CD4-positive, alpha-beta T cell treated with Interleukin-15 for 4 hours (primary cell): ENCODE data around the gene PLEKHN1.

Experiments used
- DNase-seq: peaks from one replicate; pipeline ENCODE4 v3.0.0-alpha.2; 2020; ENCODE audit warnings: low spot score

PLEKHN1 gene

GRCh38 chr1:929712-930632 lies 36.3 kb upstream of the PLEKHN1 start:
- no peak for DNase-seq

- DNase-seq = no peak
These were observed 35.6 kb upstream of the PLEKHN1 start for GRCh38 chr1:930633-931138.

GRCh38 chr1:931380-932172 lies 34.7 kb upstream of the PLEKHN1 start:
- no peak for DNase-seq

GRCh38 chr1:932173-932510 lies 34.1 kb upstream of the PLEKHN1 start:
- no peak for DNase-seq

GRCh38 chr1:932776-933602 lies 33.3 kb upstream of the PLEKHN1 start:
- no peak for DNase-seq

- no peak for DNase-seq
These were observed 32.7 kb upstream of the PLEKHN1 start for GRCh38 chr1:933603-933940.

- DNase-seq = no peak
These were observed 31.1 kb upstream of the PLEKHN1 start for GRCh38 chr1:934991-935750.

GRCh38 chr1:935751-936231 lies 30.5 kb upstream of the PLEKHN1 start:
- no peak for DNase-seq

GRCh38 chr1:936348-937264 lies 29.7 kb upstream of the PLEKHN1 start:
- DNase-seq = no peak

- DNase-seq = no peak
These were observed 28.8 kb upstream of the PLEKHN1 start for GRCh38 chr1:937521-937920.

GRCh38 chr1:938088-938683 lies 28.1 kb upstream of the PLEKHN1 start:
- DNase-seq = no peak

- no peak for DNase-seq
These were observed 27.4 kb upstream of the PLEKHN1 start for GRCh38 chr1:938711-939489.

GRCh38 chr1:939511-940106 lies 26.7 kb upstream of the PLEKHN1 start:
- DNase-seq = no peak

GRCh38 chr1:940107-941014 lies 25.9 kb upstream of the PLEKHN1 start:
- no peak for DNase-seq

- no peak for DNase-seq
These were observed 25.2 kb upstream of the PLEKHN1 start for GRCh38 chr1:941015-941587.

GRCh38 chr1:941588-942383 lies 24.5 kb upstream of the PLEKHN1 start:
- DNase-seq = no peak
